H1 (cell line): ENCODE data around the gene SNRNP200. TPM values are rescaled to one million over a fixed set of nuclear protein-coding genes. Genes with fewer than 3 reads are reported as not detected.

Experiments used
- ASH2L ChIP-seq: fragments of 200-600, 300-600 bp; sonication (generic); IDR thresholded peaks from one replicate; pipeline ENCODE4 v1.7.1; 2017; ENCODE audit warnings: low read length
- CTBP2 ChIP-seq: IDR thresholded peaks from 2 replicates; pipeline ENCODE4 v1.7.0; 2011; ENCODE audit warnings: borderline replicate concordance, mild to moderate bottlenecking, moderate library complexity, mixed read lengths, low read length; ENCODE audit not compliant: insufficient read depth, insufficient read length
- GABPA ChIP-seq: IDR thresholded peaks from 2 replicates; pipeline ENCODE4 v1.6.1; 2011; ENCODE audit warnings: mild to moderate bottlenecking, low read length, moderate library complexity, borderline replicate concordance; ENCODE audit not compliant: insufficient read depth
- HDAC2 ChIP-seq, 2 experiments: fragments of 300-600 bp in 1 of 2; sonication (generic) in 1 of 2; IDR thresholded peaks; 2 replicates each; pipeline ENCODE4 v1.6.1; 2011 to 2012; ENCODE audit warnings: low read depth in 2 of 2, low read length in 2 of 2, mild to moderate bottlenecking in 2 of 2, moderate library complexity in 2 of 2, borderline replicate concordance in 1 of 2, inconsistent platforms in 1 of 2
- SAP30 ChIP-seq: fragments of 300-600 bp; sonication (generic); IDR thresholded peaks from 2 replicates; pipeline ENCODE4 v1.7.1; 2012; ENCODE audit warnings: low read length, moderate library complexity, mild to moderate bottlenecking, inconsistent platforms; ENCODE audit not compliant: insufficient read depth, insufficient replicate concordance
- SIRT6 ChIP-seq: IDR thresholded peaks from one replicate; pipeline ENCODE4 v1.7.1; 2012; ENCODE audit warnings: low read length, inconsistent platforms
- SRF ChIP-seq: IDR thresholded peaks from 2 replicates; pipeline ENCODE4 v1.6.1; 2011; ENCODE audit warnings: mild to moderate bottlenecking, low read depth, low read length, moderate library complexity
- ZNF274 ChIP-seq: IDR thresholded peaks from 2 replicates; pipeline ENCODE4 v1.7.0; 2012; ENCODE audit warnings: low read length, borderline replicate concordance; ENCODE audit errors: extremely low read depth
- polyA plus RNA-seq, 7 experiments: library from polyadenylated mRNA; depleted of rRNA in 3 of 7; stranded (reverse) in 5 of 7; unstranded in 2 of 7; fragments of >200 nt in 5 of 7; fragments of 200-250 nt in 2 of 7; gene quantifications; 1 replicate in 5 of 7; 2 replicates in 1 of 7; 4 replicates in 1 of 7; pipeline versions ENCODE4 v1.2.1 to v1.2.3, GENCODE V29; 2011 to 2013; ENCODE audit warnings: missing spikeins in 2 of 7, mixed read lengths in 2 of 7
- total RNA-seq: library from RNA; stranded (reverse); fragmentation: NEBNext Ultra II Directional; extraction: Animal tissue kit (Norgen Biotek cat#: 25700); gene quantifications from 2 replicates; pipeline ENCODE4 v1.2.1, GENCODE V29; 2021
- TF ChIP-seq, protein P1 (sequence below): fragments of 300-600 bp; sonication (generic); IDR thresholded peaks from 2 replicates; pipeline ENCODE4 v1.7.1; 2012; ENCODE audit warnings: low read length, moderate library complexity, mild to moderate bottlenecking, inconsistent platforms; ENCODE audit not compliant: insufficient replicate concordance

SNRNP200 gene
- total and polyA plus RNA-seq, 2 of the 8 experiments (the other 6 are each of a cell fraction or from before 2014, with no cell fraction given), result 190 to 289 TPM

- TF ChIP-seq, protein P1, sequence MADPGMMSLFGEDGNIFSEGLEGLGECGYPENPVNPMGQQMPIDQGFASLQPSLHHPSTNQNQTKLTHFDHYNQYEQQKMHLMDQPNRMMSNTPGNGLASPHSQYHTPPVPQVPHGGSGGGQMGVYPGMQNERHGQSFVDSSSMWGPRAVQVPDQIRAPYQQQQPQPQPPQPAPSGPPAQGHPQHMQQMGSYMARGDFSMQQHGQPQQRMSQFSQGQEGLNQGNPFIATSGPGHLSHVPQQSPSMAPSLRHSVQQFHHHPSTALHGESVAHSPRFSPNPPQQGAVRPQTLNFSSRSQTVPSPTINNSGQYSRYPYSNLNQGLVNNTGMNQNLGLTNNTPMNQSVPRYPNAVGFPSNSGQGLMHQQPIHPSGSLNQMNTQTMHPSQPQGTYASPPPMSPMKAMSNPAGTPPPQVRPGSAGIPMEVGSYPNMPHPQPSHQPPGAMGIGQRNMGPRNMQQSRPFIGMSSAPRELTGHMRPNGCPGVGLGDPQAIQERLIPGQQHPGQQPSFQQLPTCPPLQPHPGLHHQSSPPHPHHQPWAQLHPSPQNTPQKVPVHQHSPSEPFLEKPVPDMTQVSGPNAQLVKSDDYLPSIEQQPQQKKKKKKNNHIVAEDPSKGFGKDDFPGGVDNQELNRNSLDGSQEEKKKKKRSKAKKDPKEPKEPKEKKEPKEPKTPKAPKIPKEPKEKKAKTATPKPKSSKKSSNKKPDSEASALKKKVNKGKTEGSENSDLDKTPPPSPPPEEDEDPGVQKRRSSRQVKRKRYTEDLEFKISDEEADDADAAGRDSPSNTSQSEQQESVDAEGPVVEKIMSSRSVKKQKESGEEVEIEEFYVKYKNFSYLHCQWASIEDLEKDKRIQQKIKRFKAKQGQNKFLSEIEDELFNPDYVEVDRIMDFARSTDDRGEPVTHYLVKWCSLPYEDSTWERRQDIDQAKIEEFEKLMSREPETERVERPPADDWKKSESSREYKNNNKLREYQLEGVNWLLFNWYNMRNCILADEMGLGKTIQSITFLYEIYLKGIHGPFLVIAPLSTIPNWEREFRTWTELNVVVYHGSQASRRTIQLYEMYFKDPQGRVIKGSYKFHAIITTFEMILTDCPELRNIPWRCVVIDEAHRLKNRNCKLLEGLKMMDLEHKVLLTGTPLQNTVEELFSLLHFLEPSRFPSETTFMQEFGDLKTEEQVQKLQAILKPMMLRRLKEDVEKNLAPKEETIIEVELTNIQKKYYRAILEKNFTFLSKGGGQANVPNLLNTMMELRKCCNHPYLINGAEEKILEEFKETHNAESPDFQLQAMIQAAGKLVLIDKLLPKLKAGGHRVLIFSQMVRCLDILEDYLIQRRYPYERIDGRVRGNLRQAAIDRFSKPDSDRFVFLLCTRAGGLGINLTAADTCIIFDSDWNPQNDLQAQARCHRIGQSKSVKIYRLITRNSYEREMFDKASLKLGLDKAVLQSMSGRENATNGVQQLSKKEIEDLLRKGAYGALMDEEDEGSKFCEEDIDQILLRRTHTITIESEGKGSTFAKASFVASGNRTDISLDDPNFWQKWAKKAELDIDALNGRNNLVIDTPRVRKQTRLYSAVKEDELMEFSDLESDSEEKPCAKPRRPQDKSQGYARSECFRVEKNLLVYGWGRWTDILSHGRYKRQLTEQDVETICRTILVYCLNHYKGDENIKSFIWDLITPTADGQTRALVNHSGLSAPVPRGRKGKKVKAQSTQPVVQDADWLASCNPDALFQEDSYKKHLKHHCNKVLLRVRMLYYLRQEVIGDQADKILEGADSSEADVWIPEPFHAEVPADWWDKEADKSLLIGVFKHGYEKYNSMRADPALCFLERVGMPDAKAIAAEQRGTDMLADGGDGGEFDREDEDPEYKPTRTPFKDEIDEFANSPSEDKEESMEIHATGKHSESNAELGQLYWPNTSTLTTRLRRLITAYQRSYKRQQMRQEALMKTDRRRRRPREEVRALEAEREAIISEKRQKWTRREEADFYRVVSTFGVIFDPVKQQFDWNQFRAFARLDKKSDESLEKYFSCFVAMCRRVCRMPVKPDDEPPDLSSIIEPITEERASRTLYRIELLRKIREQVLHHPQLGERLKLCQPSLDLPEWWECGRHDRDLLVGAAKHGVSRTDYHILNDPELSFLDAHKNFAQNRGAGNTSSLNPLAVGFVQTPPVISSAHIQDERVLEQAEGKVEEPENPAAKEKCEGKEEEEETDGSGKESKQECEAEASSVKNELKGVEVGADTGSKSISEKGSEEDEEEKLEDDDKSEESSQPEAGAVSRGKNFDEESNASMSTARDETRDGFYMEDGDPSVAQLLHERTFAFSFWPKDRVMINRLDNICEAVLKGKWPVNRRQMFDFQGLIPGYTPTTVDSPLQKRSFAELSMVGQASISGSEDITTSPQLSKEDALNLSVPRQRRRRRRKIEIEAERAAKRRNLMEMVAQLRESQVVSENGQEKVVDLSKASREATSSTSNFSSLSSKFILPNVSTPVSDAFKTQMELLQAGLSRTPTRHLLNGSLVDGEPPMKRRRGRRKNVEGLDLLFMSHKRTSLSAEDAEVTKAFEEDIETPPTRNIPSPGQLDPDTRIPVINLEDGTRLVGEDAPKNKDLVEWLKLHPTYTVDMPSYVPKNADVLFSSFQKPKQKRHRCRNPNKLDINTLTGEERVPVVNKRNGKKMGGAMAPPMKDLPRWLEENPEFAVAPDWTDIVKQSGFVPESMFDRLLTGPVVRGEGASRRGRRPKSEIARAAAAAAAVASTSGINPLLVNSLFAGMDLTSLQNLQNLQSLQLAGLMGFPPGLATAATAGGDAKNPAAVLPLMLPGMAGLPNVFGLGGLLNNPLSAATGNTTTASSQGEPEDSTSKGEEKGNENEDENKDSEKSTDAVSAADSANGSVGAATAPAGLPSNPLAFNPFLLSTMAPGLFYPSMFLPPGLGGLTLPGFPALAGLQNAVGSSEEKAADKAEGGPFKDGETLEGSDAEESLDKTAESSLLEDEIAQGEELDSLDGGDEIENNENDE, result no peak
- TF ChIP-seq GABPA, result peak; percentile 85
- TF ChIP-seq ASH2L, result peak; percentile 65
- TF ChIP-seq CTBP2, result no peak
- no peak for TF ChIP-seq SAP30
- TF ChIP-seq ZNF274, result no peak
- TF ChIP-seq SRF, result peak; percentile 66; the same call in 1 of the 2 replicates
- peak in 1 of 2 experiments; percentile 42; a peak in 1 of 4 replicates for TF ChIP-seq HDAC2 (IDR thresholded peaks at IDR 0.05; ENCODE audit: borderline replicate concordance in 1 of 2, low read depth in 2 of 2, low read length in 2 of 2)
- TF ChIP-seq SIRT6, result no peak
Measured at GRCh38 chr2:96265840-96266679, 39.3 kb downstream of the SNRNP200 start, which contains the start of the genes CIAO1 and TMEM127 (continued).
